Measurements from ENCODE around the gene C11orf98.
"Not testable (repeated sequence)": the region's sequence is repeated elsewhere in the genome, so short reads cannot be mapped to it uniquely, and the experiment has no call there.

The C11orf98 gene

DNA sequence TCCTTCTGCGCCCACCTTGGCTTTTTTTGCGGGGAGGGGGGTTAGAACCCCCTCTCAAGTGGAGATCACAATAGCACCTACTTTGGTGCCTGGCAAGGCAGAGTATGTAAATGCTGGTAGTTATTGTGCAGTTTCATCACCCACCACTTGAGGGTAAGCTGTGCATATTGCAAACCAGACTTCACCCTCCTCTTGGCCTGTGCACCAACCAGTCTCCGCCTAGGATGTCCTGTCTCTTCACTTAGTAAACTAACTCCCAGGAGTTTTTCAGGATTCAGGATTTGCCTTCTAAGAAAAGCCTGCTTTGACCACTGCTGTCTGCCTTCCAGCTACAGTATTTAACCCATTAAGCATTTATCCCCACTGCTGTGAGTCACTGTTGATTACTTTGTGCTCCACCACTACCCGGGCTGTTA lies 15.8 kb upstream of the C11orf98 start:
- DNase-seq = peak; percentile 74

DNA sequence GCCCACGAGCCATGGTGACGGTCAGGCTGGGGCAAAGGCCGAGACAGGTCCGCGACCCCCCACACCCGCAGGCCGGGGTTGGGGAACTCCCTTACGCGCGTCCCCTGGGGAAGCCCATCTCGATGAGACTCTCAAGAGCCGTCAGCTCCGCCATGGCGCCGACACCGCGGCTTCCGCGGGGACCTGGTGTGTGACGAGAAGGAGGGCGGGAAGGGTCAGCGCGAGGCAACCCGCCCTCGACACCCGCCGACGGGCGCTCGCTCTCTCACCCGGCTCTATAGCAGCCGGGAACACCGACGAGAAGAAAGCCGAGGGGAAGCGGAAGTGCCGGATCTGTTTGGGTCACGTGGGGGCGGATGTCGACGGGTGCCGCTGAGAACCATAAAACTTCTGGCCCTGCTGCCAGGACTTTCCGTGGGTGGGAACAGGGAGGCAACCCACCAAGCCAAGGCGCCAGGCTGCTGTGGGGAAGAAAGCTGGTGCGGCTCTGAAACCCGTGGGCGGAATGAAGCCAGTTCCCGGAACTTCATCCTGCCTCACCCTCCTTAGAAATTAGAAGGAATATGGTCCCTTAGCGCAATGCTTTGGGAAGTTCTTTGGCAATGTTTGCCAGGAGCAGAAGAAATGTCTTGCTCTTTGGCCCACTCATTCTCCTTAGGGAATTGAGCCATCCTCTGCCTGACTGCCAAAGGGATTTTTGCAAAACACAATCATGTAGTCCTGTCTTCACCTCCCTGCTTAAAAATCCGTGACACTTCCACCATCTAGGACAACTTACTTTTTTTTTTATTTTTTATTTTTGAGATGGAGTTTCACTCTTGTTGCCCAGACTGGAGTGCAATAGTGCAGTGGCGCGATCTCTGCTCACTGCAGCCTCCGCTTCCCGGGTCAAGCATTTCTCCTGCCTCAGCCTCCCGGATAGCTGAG lies 14.0 kb upstream of the C11orf98 start, which contains the start of gene UBXN1:
TSS of gene UBXN1 (minus strand) at position 304 of the 927 bp plus-strand sequence. CDS start at position 154, 150 bp downstream.
- peak; percentile 71 for DNase-seq

DNA sequence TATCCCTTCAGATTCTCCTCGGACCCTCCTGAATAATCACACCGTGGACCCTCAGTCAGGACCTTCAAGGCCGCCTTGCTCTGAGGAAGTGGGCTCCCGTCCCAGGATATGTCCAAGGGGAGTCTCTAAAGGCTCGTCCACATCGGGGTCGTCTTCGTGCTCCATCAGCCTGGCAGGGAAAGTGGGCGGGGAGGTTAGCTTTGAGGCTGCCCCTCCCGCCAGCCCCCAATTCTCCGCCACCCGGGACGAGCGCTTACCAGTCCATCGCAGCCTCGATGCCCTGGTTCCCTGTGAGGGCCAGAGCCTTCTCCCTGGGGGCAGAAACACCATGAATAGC lies 13.4 kb upstream of the C11orf98 start:
- DNase-seq = no peak

DNA sequence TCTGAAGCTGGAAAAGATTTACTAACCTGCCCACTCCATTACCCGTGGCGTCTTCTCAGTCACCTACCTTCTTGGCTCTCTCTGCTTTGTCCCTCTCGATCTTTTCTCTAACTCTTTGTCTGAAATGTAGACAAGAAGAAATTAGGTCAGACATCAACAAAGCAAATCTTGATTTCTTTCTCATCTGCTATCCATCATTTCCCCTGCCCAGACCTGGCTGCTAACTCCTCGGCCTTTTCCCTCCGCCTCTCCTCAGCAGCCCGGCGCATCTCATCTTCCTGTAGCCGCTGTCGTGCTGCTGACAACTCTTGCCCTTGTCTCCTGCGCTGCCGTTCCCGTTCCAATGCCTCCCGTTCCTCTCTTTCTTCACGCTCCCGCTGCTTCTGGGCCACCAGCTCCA lies 12.7 kb upstream of the C11orf98 start:
- no peak for DNase-seq

DNA sequence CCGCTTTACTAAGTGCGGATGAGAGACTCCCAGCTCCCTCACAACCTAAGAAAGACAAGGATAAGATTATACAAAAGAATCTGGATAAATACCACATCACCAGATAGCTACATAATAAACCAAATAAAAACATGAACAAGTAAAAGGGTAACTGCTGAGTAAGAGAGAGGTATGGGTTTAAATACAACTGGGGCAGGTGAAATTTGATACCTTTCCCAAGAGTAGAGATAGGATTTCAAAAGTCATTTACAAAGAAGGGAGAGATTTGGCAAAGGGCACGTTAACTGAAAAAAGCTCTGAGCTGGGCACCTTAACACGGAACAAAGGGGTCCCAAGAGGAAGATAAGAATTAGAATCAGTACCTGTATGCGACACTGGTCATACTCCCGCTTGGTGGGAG lies 12.1 kb upstream of the C11orf98 start:
- DNase-seq = no peak

DNA sequence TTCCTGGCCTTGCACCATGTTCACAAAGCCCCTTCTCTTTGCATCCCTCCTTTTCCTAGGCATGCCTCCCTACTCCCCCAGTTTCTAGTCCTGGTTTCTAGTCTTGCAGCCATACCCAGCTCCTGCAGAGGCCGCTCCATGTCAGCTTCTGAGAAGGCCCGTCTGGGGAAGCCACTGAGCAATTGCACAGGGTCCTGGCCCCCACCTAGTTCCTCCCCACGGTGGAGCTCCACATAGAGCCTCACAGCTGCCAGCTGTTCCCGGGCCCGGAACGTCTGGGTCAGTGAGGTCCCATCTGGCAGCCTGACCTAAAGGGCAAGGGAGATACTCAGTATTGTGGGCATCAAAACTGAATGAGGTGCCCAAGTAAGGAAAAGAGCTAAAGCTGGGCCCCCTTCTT lies 11.7 kb upstream of the C11orf98 start:
- DNase-seq = no peak

DNA sequence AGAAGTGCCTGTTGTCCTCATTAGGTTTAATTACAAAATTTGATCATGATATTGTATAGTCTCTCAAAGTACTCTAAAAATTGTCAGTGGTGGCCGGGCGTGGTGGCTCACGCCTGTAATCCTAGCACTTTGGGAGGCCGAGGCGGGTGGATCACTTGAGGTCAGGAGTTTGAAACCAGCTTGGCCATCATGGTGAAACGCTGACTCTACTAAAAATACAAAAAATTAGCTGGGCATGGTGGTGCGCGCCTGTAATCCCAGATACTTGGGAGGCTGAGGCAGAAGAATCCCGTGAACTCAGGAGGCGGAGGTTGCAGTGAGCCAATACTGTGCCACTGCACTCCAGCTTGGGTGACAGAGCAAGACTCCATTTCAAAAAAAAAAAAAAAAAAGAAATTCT lies 10.4 kb upstream of the C11orf98 start:
- DNase-seq = not testable (repeated sequence)

DNA sequence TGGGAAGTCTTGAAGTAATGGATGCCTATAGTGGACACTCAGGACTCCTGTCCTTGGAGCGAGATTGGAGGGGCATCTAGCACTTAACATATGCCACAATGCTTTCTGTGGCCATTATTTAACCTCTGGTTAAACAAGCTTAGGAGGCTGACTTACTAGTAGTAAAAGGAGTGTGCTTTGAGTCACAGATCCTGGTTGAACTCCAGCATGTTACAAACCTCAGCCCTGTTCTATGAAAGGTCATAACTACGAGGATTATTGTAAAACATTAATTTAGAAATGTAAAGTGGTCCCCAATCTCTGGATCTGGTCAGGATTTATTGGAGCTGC lies 8.2 kb upstream of the C11orf98 start:
- DNase-seq = no peak

DNA sequence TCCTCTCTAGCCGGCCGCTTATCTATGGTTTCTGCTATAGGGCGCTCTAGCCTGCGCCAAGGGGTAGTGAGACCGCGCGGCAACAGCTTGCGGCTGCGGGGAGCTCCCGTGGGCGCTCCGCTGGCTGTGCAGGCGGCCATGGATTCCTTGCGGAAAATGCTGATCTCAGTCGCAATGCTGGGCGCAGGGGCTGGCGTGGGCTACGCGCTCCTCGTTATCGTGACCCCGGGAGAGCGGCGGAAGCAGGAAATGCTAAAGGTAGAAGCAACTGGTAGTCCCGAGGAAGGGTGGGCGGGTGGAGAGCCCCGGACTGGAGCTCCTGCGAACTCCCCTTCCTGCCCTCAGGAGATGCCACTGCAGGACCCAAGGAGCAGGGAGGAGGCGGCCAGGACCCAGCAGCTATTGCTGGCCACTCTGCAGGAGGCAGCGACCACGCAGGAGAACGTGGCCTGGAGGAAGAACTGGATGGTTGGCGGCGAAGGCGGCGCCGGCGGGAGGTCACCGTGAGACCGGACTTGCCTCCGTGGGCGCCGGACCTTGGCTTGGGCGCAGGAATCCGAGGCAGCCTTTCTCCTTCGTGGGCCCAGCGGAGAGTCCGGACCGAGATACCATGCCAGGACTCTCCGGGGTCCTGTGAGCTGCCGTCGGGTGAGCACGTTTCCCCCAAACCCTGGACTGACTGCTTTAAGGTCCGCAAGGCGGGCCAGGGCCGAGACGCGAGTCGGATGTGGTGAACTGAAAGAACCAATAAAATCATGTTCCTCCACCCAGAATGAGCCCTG lies 6.8 kb upstream of the C11orf98 start, which contains the start of the genes LBHD1 and UQCC3:
TSS of gene LBHD1 (minus strand) at position 660 of the 782 bp plus-strand sequence. CDS start 2,236 bp downstream, outside the sequence.
TSS of gene UQCC3 (plus strand) at position 66 of the 782 bp plus-strand sequence. CDS start at position 139, 73 bp downstream.
- DNase-seq = peak; percentile 84

DNA sequence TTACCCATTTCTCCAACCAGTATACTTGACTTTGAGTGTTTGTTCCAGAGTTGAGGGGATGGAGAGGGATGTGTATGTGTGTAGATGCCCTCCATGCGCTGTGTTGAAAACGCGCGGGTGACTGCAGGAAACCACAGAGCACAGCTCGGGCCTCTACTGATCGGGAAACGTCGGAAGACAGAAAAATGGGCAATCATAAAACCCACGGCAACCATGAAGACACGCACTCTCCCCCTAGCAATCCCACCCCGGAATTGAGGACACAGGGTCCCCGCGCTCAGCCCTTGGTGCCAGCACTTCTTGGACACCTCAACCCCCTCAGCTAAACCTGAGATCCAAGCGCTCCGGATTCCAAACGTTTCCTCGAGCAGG lies 6.2 kb upstream of the C11orf98 start:
- DNase-seq = no peak

DNA sequence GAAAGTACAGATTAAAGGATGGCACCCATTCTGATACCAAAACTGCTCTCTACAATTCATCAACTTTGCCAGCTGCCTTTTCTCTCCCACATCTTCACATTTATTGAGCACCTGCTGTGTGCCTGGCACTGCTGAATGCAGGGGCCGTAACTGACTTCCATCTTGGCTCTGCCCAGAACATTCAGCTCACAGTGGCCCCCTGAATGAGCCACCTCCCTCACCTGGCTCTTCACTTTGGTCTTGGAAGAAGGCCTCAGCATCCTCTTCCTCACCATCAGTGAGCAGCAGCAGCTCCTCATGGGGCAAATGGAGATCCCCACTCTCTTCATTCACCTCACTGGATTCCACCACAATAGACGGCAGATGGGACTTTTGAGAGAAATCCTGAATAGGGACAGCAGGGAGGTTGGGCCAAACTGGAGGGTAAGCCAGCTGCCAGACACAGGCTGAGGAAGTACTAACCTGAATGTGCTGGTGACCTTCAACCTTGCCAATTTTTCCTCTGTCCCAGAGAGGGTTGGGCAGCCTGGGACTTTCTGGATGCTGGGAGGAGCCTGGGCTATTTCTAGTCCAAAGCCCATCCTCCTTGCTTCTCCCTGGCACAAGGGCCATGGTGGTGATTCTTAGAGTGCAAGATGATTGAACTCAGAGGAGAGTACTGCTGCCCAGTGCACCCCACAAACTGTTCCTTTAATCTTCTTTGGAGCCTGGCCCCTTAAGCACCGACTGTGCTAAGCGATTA lies 4.6 kb upstream of the C11orf98 start:
- DNase-seq = no peak

DNA sequence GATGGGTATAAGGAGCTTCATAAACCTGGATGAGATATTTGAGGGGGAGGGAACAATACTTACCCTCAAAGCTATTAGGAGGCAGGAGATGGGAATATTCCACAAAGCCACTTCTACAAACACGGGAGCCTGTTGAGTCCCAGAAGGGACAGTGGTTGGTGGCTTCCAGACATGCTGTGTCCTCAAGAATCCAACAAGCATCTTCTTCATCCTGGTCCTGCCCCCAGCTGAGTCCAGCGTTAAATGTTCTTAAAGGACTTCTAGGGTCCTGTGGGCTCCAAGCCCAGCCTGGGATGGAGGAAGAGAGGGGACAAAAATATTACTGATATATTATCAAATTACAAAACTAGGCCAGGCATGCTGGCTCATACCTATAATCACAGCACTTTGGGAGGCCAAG lies 2.5 kb upstream of the C11orf98 start:
- DNase-seq = no peak

DNA sequence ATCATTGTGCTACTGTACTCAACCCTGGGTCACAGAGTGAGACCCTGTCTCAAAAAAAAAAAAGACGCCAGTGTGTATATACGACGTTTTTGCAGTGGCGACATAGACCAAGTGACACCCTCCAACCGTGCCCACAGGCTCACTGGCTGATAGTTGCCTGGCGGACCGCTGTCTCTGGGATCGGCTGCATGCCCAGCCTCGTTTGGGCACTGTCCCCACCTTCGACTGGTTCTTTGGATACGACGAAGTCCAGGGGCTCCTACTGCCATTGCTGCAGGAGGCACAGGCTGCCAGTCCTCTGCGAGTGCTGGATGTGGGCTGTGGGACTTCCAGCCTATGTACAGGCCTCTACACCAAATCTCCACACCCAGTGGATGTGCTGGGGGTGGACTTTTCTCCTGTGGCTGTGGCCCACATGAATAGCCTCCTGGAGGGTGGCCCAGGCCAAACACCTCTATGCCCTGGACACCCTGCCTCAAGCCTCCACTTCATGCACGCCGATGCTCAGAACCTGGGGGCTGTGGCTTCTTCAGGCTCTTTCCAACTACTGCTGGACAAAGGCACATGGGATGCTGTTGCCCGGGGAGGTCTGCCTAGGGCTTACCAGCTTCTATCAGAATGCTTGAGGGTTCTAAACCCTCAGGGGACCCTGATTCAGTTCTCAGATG lies 1.4 kb upstream of the C11orf98 start:
- DNase-seq = no peak

DNA sequence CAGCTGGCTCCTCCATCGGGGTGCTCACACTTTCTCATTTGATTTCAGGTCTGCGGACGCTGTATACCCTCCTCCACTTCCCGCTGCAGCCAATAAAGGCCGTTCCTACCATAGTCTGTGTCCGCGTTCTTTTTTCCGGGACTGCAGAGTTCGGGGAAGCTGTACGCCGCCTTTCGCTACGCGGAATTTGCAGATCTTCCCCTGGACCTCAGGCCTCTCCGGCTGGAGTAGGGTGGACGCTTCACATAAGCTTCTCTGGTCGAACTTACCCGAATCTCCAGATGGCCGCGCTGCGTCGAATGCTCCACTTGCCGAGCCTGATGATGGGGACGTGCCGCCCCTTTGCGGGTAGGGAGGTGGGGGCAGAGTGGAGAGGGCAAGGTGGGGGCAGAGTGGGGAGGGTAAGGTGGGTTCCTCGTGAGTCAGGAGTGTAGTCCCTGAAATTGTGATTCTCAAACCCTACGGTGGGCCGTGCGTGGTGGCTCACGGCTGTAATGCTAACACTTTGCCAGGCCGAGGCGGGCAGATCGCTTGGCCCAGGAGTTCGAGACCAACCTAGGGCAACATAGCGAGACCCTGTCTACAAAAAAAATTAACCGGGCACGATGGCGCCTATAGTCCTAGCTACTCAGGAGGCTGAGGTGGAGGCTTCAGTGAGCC lies 719 bp upstream of the C11orf98 start:
- no peak for DNase-seq

DNA sequence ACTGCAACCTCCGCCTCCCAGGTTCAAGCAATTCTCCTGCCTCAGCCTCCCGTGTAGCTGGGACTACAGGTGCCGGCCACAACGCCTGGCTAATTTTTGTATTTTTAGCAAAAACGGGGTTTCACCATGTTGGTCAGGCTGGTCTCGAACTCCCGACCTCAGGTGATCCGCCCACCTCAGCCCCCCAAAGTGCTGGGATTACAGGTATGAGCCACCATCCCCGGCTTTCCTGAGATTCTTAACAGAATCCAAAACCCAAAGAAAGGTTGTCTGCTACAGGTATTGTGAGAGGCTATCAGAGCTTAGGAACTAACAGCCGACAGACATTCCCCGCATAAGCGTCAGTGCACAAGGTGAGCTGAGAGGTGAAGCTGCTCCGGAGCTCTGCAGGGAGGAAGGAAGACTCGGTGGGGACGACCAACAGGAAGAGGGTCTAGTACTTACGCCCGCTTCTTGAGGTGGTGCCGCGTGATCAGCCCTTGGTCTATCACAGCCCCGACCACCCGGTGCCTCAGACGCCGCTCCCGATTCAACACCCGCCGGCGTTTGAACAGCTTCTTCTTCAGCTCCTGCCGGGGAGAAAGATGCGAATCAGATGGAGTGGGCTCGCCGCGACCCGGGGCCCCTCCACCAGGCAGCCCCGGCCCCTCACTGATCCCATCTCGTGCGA lies 470 bp downstream of the C11orf98 start:
- DNase-seq = peak; percentile 74

DNA sequence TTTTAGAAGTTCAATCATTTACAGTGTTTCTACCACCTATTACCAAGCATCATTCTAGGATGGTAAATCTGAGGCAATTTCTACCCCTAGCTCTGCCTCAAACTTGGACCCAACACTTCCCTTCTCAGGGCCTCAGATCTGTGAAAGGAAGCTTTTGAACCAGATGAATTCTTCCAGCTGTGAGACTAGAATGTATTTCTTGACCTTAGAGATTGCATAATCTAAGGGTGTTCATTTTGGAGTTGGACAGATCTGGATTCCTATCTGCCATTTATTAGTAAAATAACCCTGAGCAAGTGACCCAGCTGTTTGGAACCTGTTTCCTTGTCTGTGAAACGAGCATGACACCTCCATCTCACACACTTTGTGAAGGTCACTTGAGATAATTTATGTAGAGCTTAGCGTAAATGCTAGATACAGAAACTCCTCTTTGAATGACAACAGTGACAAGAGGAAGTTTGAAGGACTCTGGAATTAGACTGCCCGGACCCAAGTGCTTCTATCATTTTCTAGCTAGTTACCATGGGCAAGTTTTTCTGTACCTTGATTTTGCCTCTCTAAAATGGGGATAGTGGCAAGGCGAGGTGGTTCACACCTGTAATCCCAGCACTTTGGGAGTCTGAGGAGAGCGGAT lies 8.1 kb downstream of the C11orf98 start:
- DNase-seq = no peak

DNA sequence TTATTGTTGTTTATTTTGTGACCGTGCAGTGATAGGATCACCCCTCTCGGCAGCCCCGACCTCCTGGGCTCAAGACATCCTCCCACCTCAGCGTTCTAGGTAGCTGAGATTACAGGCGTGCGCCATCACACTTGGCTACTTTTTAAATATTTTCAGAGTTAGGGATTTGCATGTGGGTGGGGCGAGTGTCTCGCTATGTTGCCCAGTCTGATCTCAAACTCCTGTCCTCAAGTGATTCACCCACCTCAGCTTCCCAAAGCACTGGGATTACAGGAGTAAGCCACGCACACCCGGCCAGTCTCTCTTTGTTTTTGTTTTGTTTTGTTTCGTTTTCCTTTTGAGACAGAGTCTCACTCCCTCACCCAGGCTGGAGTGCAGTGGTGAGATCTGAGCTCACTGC lies 10.7 kb downstream of the C11orf98 start:
- DNase-seq = no peak

DNA sequence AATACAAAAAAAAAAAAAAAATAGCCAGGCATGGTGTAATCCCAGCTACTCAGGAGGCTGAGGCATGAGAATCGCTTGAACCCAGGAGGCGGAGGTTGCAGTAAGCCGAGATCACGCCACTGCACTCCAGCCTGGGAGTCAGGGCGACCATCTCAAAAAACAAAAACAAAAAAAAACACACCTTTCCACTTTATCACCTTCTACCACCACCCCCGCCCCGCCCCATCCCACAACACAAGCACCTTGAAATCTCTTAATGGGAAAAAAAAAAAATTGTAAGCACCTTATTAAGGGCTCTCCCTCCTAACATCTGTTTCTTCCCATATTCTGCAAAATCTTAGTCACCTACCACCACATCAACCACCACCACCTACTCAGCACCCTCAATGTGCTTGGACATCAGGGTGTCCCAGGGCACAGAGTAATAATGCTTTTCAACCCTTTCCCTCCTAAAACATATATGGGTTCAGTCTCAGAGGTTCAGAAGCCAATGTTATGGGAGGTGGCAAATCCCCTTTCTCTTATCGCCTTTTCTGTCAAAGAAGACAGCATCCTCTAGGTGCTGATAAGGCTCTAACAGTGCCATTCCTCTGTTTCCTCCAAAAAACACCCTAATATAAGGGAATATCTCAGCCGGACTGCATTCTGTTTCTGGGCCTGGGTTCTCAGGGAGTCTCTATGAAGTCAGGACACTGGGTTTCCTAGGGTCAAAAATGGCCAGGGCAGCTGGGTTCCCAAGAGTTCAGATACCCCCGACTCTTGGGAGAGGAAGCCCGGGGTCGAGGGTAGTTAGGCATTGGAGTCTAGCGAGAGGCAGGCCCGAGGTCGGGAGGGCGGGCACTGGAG lies 12.6 kb downstream of the C11orf98 start:
- no peak for DNase-seq

DNA sequence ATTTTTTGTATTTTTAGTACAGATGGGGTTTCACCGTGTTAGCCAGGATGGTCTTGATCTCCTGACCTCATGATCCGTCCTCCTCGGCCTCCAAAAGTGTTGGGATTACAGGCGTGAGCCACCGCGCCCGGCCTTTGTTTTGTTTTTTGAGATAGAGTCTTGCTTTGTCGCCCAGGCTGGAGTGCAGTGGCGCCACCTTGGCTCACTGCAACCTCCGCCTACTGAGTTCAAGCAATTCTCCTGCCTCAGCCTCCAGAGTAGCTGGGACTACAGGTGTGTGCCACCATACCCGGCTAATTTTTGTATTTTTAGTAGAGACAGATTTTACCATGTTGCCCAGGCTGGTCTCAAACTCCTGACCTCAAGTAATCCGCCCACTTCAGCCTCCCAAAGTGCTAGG lies 14.7 kb downstream of the C11orf98 start:
- not testable (repeated sequence) for DNase-seq

DNA sequence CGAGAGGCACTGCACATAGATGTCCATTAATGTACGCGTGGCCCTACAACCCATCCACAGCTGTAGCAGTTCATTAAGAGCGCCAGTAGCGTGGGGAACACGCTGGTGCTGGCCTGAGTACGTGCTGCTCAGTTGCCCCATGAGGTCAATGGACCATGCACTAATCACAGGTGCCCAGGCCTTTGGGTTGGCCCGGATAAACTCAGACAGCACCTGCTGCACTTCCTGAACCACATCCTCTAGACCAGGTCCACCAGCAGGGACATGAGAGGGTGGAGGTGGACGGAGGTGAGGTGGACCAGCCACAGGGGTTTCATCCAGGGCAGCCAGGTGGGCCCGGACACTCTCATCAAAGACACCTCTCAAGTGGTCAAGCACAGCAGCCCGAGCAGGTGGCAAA lies 15.5 kb downstream of the C11orf98 start:
- no peak for DNase-seq
